LNCAP (cell line): ENCODE measurements around the gene SRCAP.

Experiments
- CTCF ChIP-seq: fragments of 450-650 bp; IDR thresholded peaks from 2 replicates; pipeline ENCODE4 v1.5.1; 2017; ENCODE audit warnings: mild to moderate bottlenecking

Gene SRCAP

GRCh38 chr16:30761928-30762902, 63.2 kb downstream of the SRCAP start, which contains the start of the genes CFAP119 and RNF40:
Gene CFAP119 (minus strand): TSS chr16:30762062. CDS start chr16:30761748, 314 bp downstream.
Gene RNF40 (plus strand): TSS chr16:30762322. CDS start chr16:30762546, 224 bp downstream.
- TF ChIP-seq CTCF = no peak

- no peak for TF ChIP-seq CTCF
These were observed 64.2 kb downstream of the SRCAP start for GRCh38 chr16:30762991-30763725.

GRCh38 chr16:30764086-30764485, 65.1 kb downstream of the SRCAP start:
- TF ChIP-seq CTCF = no peak

GRCh38 chr16:30764816-30765465, 66.0 kb downstream of the SRCAP start:
- no peak for TF ChIP-seq CTCF

GRCh38 chr16:30766206-30766932, 67.4 kb downstream of the SRCAP start:
- TF ChIP-seq CTCF = no peak

- no peak for TF ChIP-seq CTCF
These were observed 67.9 kb downstream of the SRCAP start for GRCh38 chr16:30766933-30767284.
